HCT116 (cell line): ENCODE results near the gene SRP19. TPM values are rescaled to one million over a fixed set of nuclear protein-coding genes. Genes with fewer than 3 reads are reported as not detected.

Experiments used
- ATAC-seq: fragments of 200-7000 bp; cut with Tn5 transposase; 2 replicates; pipeline ENCODE4 v1.9.1; 2020; ENCODE audit warnings: mild to moderate bottlenecking, moderate library complexity
- BruUV-seq: library from RNA; stranded (reverse); fragments of 400-500 nt; replicated peaks from 2 replicates; lab custom pipeline; 2021; lab: Mats Ljungman, UMichigan
- CTCF ChIA-PET: fragments of 300-600 bp; sonication (Branson Sonifier 250); formaldehyde crosslinking; loops from one replicate; lab custom pipeline; 2021; ENCODE audit warnings: antibody characterized with exemption; lab: Charles Lee
- POLR2A ChIA-PET: fragments of 300-600, 350-600 bp; sonication (Branson Sonifier 250); formaldehyde crosslinking; loops from one replicate; lab custom pipeline; 2021; ENCODE audit warnings: antibody characterized with exemption; lab: Charles Lee
- RAD21 ChIA-PET, 2 experiments: fragments of 300-600 bp; sonication (Branson Sonifier 250); formaldehyde crosslinking; loops; one replicate each; lab custom pipeline; 2023; ENCODE audit warnings: low total read pairs in 2 of 2; ENCODE audit not compliant: uncharacterized antibody in 2 of 2, unreplicated experiment in 2 of 2, low non-redundant PET in 1 of 2; lab: Charles Lee
- DNase-seq: peaks from one replicate; pipeline ENCODE4 v3.0.0-alpha.2; 2010; ENCODE audit warnings: low read depth, low spot score
- H2AFZ ChIP-seq: fragments of 200-600 bp; shearing (Covaris generic), sonication (generic); 2 replicates; pipeline ENCODE4 v1.6.1; 2017; ENCODE audit warnings: low read depth, mixed run types, mixed read lengths, antibody characterized with exemption, low read length; ENCODE audit not compliant: poor library complexity, severe bottlenecking
- H3K27ac ChIP-seq: 2 replicates; pipeline ENCODE4 v1.5.1; 2012; ENCODE audit warnings: low read depth, low read length
- H3K27me3 ChIP-seq: fragments of 200-600 bp; sonication (generic); 2 replicates; pipeline ENCODE4 v1.6.1; 2016; ENCODE audit warnings: mixed run types, low read length, mixed read lengths; ENCODE audit not compliant: insufficient read depth
- H3K36me3 ChIP-seq, 2 experiments: fragments of 200-500 bp in 1 of 2; fragments of 200-600 bp in 1 of 2; sonication (Bioruptor generic) in 1 of 2; sonication (generic) in 1 of 2; 2 replicates each; pipeline versions ENCODE4 v1.5.1 to v1.6.1; 2014 to 2016; ENCODE audit warnings: low read length in 2 of 2, inconsistent platforms in 1 of 2, mixed read lengths in 1 of 2, mixed run types in 1 of 2; ENCODE audit not compliant: insufficient read depth in 2 of 2, control insufficient read depth in 1 of 2
- H3K4me1 ChIP-seq, 2 experiments: fragments of 200-600 bp in 1 of 2; sonication (generic) in 1 of 2; 2 replicates each; pipeline versions ENCODE4 v1.5.1 to v1.6.1; 2012 to 2017; ENCODE audit warnings: low read length in 2 of 2, inconsistent platforms in 1 of 2, mild to moderate bottlenecking in 1 of 2, mixed read lengths in 1 of 2, mixed run types in 1 of 2, moderate library complexity in 1 of 2; ENCODE audit not compliant: insufficient read depth in 2 of 2, control insufficient read depth in 1 of 2
- H3K4me2 ChIP-seq: fragments of 200-600 bp; sonication (generic); 2 replicates; pipeline ENCODE4 v1.6.1; 2017; ENCODE audit warnings: mixed run types, low read length, mixed read lengths
- H3K4me3 ChIP-seq, 2 experiments: fragments of 200-600 bp in 1 of 2; sonication (generic) in 1 of 2; replicated peaks in 1 of 2; 2 replicates each; pipeline ENCODE4 v1.5.1; 2011 to 2016; ENCODE audit warnings: low read length in 2 of 2, control low read depth in 1 of 2, low read depth in 1 of 2, mild to moderate bottlenecking in 1 of 2, mixed read lengths in 1 of 2, mixed run types in 1 of 2
- H3K79me2 ChIP-seq: fragments of 200-600 bp; sonication (generic); 2 replicates; pipeline ENCODE4 v1.6.1; 2017; ENCODE audit warnings: mild to moderate bottlenecking, mixed run types, low read length, moderate library complexity, mixed read lengths; ENCODE audit not compliant: insufficient read depth
- H3K9ac ChIP-seq: fragments of 200-600 bp; sonication (generic); 2 replicates; pipeline ENCODE4 v1.6.1; 2016; ENCODE audit warnings: low read length, mixed read lengths
- H3K9me2 ChIP-seq: fragments of 200-600 bp; sonication (generic), shearing (Covaris generic); 2 replicates; pipeline ENCODE4 v1.6.1; 2017; ENCODE audit warnings: mixed run types, mild to moderate bottlenecking, moderate library complexity; ENCODE audit not compliant: insufficient read depth
- H3K9me3 ChIP-seq, 2 experiments: fragments of 200-500 bp in 1 of 2; fragments of 200-600 bp in 1 of 2; sonication (Bioruptor generic) in 1 of 2; sonication (generic) in 1 of 2; 2 replicates each; pipeline ENCODE4 v1.6.1; 2014 to 2017; ENCODE audit warnings: low read length in 2 of 2, mixed read lengths in 2 of 2, inconsistent platforms in 1 of 2, low read depth in 1 of 2, mild to moderate bottlenecking in 1 of 2, mixed run types in 1 of 2, moderate library complexity in 1 of 2; ENCODE audit not compliant: control insufficient read depth in 1 of 2, insufficient read depth in 1 of 2
- H4K20me1 ChIP-seq: fragments of 200-600 bp; sonication (generic), shearing (Covaris generic); 2 replicates; pipeline ENCODE4 v1.6.1; 2017; ENCODE audit warnings: mixed run types, mild to moderate bottlenecking, moderate library complexity; ENCODE audit not compliant: insufficient read depth
- CBX3 ChIP-seq: IDR thresholded peaks from 2 replicates; pipeline ENCODE4 v1.6.1; 2012; ENCODE audit warnings: low read depth
- EGR1 ChIP-seq: IDR thresholded peaks from 2 replicates; pipeline ENCODE4 v1.6.1; 2012; ENCODE audit warnings: low read depth
- EZH2phosphoT487 ChIP-seq: fragments of 200-600 bp; IDR thresholded peaks from 2 replicates; pipeline ENCODE4 v1.6.1; 2018; ENCODE audit warnings: antibody characterized with exemption, borderline replicate concordance
- REST ChIP-seq: IDR thresholded peaks from 2 replicates; pipeline ENCODE4 v1.6.1; 2012; ENCODE audit warnings: low read depth
- SIN3A ChIP-seq: IDR thresholded peaks from 2 replicates; pipeline ENCODE4 v1.6.1; 2012; ENCODE audit warnings: low read depth
- TCF7L2 ChIP-seq: IDR thresholded peaks from 2 replicates; pipeline ENCODE4 v1.7.0; 2011; ENCODE audit warnings: borderline replicate concordance, inconsistent platforms; ENCODE audit not compliant: insufficient read depth, insufficient read length; ENCODE audit errors: extremely low read depth
- YY1 ChIP-seq: IDR thresholded peaks from 2 replicates; pipeline ENCODE4 v1.6.1; 2011; ENCODE audit warnings: low read length, low read depth, moderate library complexity, mild to moderate bottlenecking; ENCODE audit not compliant: insufficient replicate concordance; ENCODE audit errors: extremely low read depth
- ZBTB33 ChIP-seq: IDR thresholded peaks from 2 replicates; pipeline ENCODE4 v1.6.1; 2011; ENCODE audit warnings: mild to moderate bottlenecking, low read length, moderate library complexity; ENCODE audit not compliant: insufficient replicate concordance; ENCODE audit errors: extremely low read depth
- ZNF274 ChIP-seq: fragments of 200-500 bp; sonication (Bioruptor generic); IDR thresholded peaks from 2 replicates; pipeline ENCODE4 v1.6.1; 2014; ENCODE audit warnings: mild to moderate bottlenecking, low read depth, low read length, inconsistent platforms
- intact Hi-C: fragments of 100-400 bp; cut with micrococcal nuclease; formaldehyde crosslinking; loops from 2 replicates; pipeline ENCODE4 v1.10.0; 2022
- total RNA-seq: library from RNA; stranded (reverse); gene quantifications from one replicate; pipeline ENCODE4 v1.2.1, GENCODE V29; 2021; ENCODE audit not compliant: unreplicated experiment

SRP19 gene
- total RNA-seq, 1 experiment from 2014 or later = 45.3 TPM

GRCh38 chr5:112865128-112865527, 4.0 kb downstream of the SRP19 start:
- Histone ChIP-seq H3K9me3 (no peaks in the 10 kb centered on the region), H3K27ac (no peak overlapping the region), H3K27me3 (no peaks in the 10 kb centered on the region), H3K9me2 (no peaks in the 10 kb centered on the region), H4K20me1 (no peaks in the 10 kb centered on the region; the same call in 1 of the 2 replicates), H3K4me2 (no peak overlapping the region), H3K36me3 (peaks cover 40 to 48% of the 10 kb centered on the region in 2 experiments), H3K9ac (no peak overlapping the region), H3K4me1 (peaks cover 8 to 22% of the 10 kb centered on the region in 2 experiments), H3K4me3 (no peak overlapping the region), H3K79me2 (peaks cover 56% of the 10 kb centered on the region), H2AFZ (no peak overlapping the region)
- RAD21 ChIA-PET = no interaction called here
- CTCF ChIA-PET = interaction anchor here (0.9 kb wide), 1 partner anchor 17 kb away, joined by 5 read pairs; no protein-coding TSS in a partner anchor
- intact Hi-C loops = no loop called here
- BruUV-seq = no TSS peak
- DNase-seq (no peak), ATAC-seq (no peak)
- TF ChIP-seq YY1 (no peak), TCF7L2 (no peak), REST (no peak), ZBTB33 (no peak), EZH2phosphoT487 (no peak), ZNF274 (no peak), EGR1 (no peak), SIN3A (no peak), CBX3 (no peak)
- POLR2A ChIA-PET = no interaction called here
